HepG2 (cell line): ENCODE measurements around the gene CTNNBL1. TPM values are rescaled to one million over a fixed set of nuclear protein-coding genes. Genes with fewer than 3 reads are reported as not detected.
A peak's percentile ranks its signal among the peaks of the same experiment; 100 is the strongest.

ENCODE experiments used
- HMG20A ChIP-seq: IDR thresholded peaks from 2 replicates; pipeline ENCODE4 v1.6.1; 2016; ENCODE audit warnings: borderline replicate concordance
- JARID2 ChIP-seq: sonication (generic); formaldehyde crosslinking; IDR thresholded peaks from 2 replicates; pipeline ENCODE4 v1.8.1; 2023; ENCODE audit warnings: missing genetic modification reagents, inconsistent platforms; ENCODE audit not compliant: insufficient replicate concordance
- KAT8 ChIP-seq: IDR thresholded peaks from 2 replicates; pipeline ENCODE4 v1.6.1; 2016; ENCODE audit warnings: missing genetic modification reagents, missing compliant biosample characterization
- KDM1A ChIP-seq: IDR thresholded peaks from 2 replicates; pipeline ENCODE4 v1.6.1; 2016; ENCODE audit warnings: missing compliant biosample characterization
- KDM3A ChIP-seq: IDR thresholded peaks from 2 replicates; pipeline ENCODE4 v1.6.1; 2018; ENCODE audit warnings: low read depth, missing compliant biosample characterization
- MTERF4 ChIP-seq: sonication (generic); formaldehyde crosslinking; IDR thresholded peaks from 2 replicates; pipeline ENCODE4 v1.8.0; 2023; ENCODE audit warnings: mild to moderate bottlenecking, missing genetic modification reagents
- NFE2L2 ChIP-seq: fragments of 150-350 bp; IDR thresholded peaks from 2 replicates; pipeline ENCODE4 v1.6.1; 2014; ENCODE audit warnings: low read length
- PHF5A ChIP-seq: IDR thresholded peaks from one replicate; pipeline ENCODE4 v1.6.1; 2018; ENCODE audit warnings: low read depth, missing genetic modification reagents; ENCODE audit not compliant: unreplicated experiment
- SKI ChIP-seq: fragments of 450-650 bp; IDR thresholded peaks from one replicate; pipeline ENCODE4 v1.6.1; 2018; ENCODE audit warnings: mild to moderate bottlenecking; ENCODE audit not compliant: partially characterized antibody
- SPEN ChIP-seq: sonication (generic); formaldehyde crosslinking; IDR thresholded peaks from 2 replicates; pipeline ENCODE4 v1.5.1; 2020; ENCODE audit warnings: low read depth, mild to moderate bottlenecking, missing genetic modification reagents
- ZBTB42 ChIP-seq: sonication (generic); formaldehyde crosslinking; IDR thresholded peaks from 2 replicates; pipeline ENCODE4 v1.5.0; 2020; ENCODE audit warnings: mild to moderate bottlenecking, missing genetic modification reagents
- ZGPAT ChIP-seq: IDR thresholded peaks from 2 replicates; pipeline ENCODE4 v1.6.1; 2016; ENCODE audit warnings: mild to moderate bottlenecking
- ZNF292 ChIP-seq: sonication (generic); formaldehyde crosslinking; IDR thresholded peaks from 2 replicates; pipeline ENCODE4 v1.8.1; 2022; ENCODE audit warnings: mild to moderate bottlenecking, low read depth, missing genetic modification reagents, borderline replicate concordance
- ZNF569 ChIP-seq: sonication (generic); formaldehyde crosslinking; IDR thresholded peaks from 2 replicates; pipeline ENCODE4 v1.5.0; 2020; ENCODE audit warnings: mild to moderate bottlenecking, missing genetic modification reagents, moderate library complexity, borderline replicate concordance
- ZNF670 ChIP-seq: sonication (generic); formaldehyde crosslinking; IDR thresholded peaks from 2 replicates; pipeline ENCODE4 v1.8.0; 2022; ENCODE audit warnings: mild to moderate bottlenecking, missing genetic modification reagents, borderline replicate concordance
- polyA plus RNA-seq, 8 experiments: library from polyadenylated mRNA; depleted of rRNA in 3 of 8; stranded (reverse) in 7 of 8; unstranded in 1 of 8; fragments of >200 nt; fragmentation: Illumina TruSeq in 4 of 8; extraction: Trizol in 4 of 8; gene quantifications; 2 replicates each; pipeline versions ENCODE4 v1.2.1 to v1.2.3, GENCODE V29; 2011 to 2016; ENCODE audit warnings: low read depth in 4 of 8, missing spikeins in 1 of 8, mixed read lengths in 1 of 8; ENCODE audit not compliant: insufficient read depth in 1 of 8
- total RNA-seq, 5 experiments: library from RNA; depleted of rRNA; stranded (reverse); fragments of >200 nt; fragmentation: Illumina TruSeq; extraction: Trizol; gene quantifications; 2 replicates each; pipeline ENCODE4 v1.2.3, GENCODE V29; 2016; ENCODE audit warnings: low read depth in 1 of 5
- TF ChIP-seq, protein P1 (sequence below): sonication (generic); formaldehyde crosslinking; IDR thresholded peaks from 2 replicates; pipeline ENCODE4 v1.5.1; 2020; ENCODE audit warnings: mild to moderate bottlenecking, missing genetic modification reagents
- TF ChIP-seq, protein P2 (sequence below): fragments of 450-650 bp; IDR thresholded peaks from 2 replicates; pipeline ENCODE4 v1.6.1; 2017; ENCODE audit warnings: mild to moderate bottlenecking

CTNNBL1 gene
- total and polyA plus RNA-seq, 2 of the 13 experiments (the other 11 are each of a cell fraction or from before 2014, with no cell fraction given) = 49.3 to 94.6 TPM

DNA sequence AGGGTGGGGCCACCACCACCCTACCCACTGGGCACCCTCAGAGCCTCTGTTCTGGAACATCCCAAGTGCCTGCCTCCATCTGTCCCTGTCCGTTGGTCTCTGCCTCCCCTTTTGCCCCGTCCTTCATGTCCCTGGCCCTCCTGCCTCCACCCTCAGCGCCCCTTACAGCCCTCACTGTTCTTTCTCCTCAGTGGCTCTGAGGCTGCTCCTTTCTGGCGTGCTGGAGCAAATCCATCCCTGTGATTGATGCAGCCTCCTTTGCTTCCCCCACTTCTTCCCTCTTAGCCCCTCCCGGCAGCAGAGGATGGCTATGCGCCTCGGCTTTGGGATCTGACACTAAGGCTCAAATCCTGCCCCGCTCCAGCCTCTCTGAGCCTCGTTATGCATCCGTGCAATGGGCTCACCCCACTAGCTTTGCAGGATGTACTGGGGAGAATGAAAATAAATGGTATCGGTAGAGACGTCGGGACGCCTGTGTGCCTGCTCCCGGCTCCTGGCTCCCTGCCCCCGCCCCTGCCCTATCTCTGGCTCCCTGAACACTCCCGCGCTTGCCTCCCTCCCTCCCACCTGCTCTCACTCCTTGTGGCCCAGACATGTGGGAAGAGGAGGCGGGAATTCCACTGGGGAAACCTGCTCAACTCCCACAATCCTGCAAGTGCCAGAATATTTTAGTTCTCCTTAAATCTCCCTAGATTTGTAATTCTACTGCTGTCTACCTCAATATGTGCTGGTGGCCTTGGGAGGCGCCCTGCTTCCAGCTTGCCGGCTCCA, 222.2 kb downstream of the CTNNBL1 start (continued):
- TF ChIP-seq ZNF670 (CRISPR knock-in tag) = no peak
- TF ChIP-seq ZBTB42 (CRISPR knock-in tag) = no peak
- TF ChIP-seq ZNF569 (CRISPR knock-in tag) = no peak
- no peak for TF ChIP-seq SKI
- no peak for TF ChIP-seq KAT8 (CRISPR knock-in tag)
- TF ChIP-seq ZGPAT (CRISPR knock-in tag) = no peak
- TF ChIP-seq PHF5A (CRISPR knock-in tag) = no peak
- no peak for TF ChIP-seq KDM1A
- TF ChIP-seq, protein P1, sequence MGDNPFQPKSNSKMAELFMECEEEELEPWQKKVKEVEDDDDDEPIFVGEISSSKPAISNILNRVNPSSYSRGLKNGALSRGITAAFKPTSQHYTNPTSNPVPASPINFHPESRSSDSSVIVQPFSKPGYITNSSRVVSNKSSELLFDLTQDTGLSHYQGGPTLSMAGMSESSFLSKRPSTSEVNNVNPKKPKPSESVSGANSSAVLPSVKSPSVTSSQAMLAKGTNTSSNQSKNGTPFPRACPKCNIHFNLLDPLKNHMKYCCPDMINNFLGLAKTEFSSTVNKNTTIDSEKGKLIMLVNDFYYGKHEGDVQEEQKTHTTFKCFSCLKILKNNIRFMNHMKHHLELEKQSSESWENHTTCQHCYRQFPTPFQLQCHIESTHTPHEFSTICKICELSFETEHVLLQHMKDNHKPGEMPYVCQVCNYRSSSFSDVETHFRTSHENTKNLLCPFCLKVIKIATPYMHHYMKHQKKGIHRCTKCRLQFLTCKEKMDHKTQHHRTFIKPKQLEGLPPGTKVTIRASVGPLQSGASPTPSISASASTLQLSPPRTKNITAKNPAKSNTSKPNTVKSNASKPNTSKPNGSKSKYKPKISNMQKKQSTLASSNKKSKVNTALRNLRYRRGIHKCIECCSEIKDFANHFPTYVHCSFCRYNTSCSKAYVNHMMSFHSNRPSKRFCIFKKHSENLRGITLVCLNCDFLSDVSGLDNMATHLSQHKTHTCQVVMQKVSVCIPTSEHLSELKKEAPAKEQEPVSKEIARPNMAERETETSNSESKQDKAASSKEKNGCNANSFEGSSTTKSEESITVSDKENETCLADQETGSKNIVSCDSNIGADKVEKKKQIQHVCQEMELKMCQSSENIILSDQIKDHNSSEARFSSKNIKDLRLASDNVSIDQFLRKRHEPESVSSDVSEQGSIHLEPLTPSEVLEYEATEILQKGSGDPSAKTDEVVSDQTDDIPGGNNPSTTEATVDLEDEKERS = no peak
- no peak for TF ChIP-seq NFE2L2
- TF ChIP-seq ZNF292 (CRISPR knock-in tag) = 0 out of 2 replicates have a peak, but pooled peaks have one; percentile 29
- 0 out of 2 replicates have a peak, but pooled peaks have one; percentile 26 for TF ChIP-seq MTERF4 (CRISPR knock-in tag)
- TF ChIP-seq, protein P2, sequence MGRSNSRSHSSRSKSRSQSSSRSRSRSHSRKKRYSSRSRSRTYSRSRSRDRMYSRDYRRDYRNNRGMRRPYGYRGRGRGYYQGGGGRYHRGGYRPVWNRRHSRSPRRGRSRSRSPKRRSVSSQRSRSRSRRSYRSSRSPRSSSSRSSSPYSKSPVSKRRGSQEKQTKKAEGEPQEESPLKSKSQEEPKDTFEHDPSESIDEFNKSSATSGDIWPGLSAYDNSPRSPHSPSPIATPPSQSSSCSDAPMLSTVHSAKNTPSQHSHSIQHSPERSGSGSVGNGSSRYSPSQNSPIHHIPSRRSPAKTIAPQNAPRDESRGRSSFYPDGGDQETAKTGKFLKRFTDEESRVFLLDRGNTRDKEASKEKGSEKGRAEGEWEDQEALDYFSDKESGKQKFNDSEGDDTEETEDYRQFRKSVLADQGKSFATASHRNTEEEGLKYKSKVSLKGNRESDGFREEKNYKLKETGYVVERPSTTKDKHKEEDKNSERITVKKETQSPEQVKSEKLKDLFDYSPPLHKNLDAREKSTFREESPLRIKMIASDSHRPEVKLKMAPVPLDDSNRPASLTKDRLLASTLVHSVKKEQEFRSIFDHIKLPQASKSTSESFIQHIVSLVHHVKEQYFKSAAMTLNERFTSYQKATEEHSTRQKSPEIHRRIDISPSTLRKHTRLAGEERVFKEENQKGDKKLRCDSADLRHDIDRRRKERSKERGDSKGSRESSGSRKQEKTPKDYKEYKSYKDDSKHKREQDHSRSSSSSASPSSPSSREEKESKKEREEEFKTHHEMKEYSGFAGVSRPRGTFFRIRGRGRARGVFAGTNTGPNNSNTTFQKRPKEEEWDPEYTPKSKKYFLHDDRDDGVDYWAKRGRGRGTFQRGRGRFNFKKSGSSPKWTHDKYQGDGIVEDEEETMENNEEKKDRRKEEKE = no peak
- no peak for TF ChIP-seq HMG20A (CRISPR knock-in tag)
- TF ChIP-seq SPEN = peak; percentile 51; the same call in 1 of the 2 replicates
- TF ChIP-seq JARID2 (CRISPR knock-in tag) = no peak
- TF ChIP-seq KDM3A (CRISPR knock-in tag) = no peak
